GM18499 (cell line): ENCODE results near the gene GREB1L.
"Not testable (repeated sequence)": the region's sequence is repeated elsewhere in the genome, so short reads cannot be mapped to it uniquely, and the experiment has no call there.

Experiments used
- ATAC-seq: cut with Tn5 transposase; IDR thresholded peaks from one replicate; pipeline ENCODE4 v1.9.1; 2021; ENCODE audit warnings: moderate number of reproducible peaks; ENCODE audit not compliant: insufficient read depth, unreplicated experiment

Gene GREB1L

GRCh38 chr18:21303445-21303844 lies 61.4 kb downstream of the GREB1L start:
- no peak for ATAC-seq

- ATAC-seq = no peak
Measured at GRCh38 chr18:21303895-21304294, 61.9 kb downstream of the GREB1L start.

GRCh38 chr18:21305621-21306020 lies 63.6 kb downstream of the GREB1L start:
- no peak for ATAC-seq

DNA sequence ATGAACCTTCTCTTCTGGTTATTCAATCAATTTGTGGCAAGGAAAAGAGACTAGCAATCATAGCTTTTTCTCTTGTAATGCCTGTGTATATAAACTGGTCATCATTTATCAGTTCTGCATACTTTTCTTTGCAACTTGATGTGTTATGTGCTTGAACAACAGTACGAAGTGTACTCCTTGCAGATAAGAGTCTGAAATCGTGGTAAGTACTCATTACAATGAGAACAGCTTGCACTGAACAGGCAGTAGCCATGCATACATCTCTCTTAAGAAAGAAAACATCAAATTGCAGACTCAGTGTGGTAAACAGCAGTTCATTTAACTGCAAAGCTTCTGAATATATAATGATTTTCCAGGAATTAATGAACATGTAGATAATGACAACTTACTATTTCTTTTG lies 64.3 kb downstream of the GREB1L start:
- no peak for ATAC-seq

DNA sequence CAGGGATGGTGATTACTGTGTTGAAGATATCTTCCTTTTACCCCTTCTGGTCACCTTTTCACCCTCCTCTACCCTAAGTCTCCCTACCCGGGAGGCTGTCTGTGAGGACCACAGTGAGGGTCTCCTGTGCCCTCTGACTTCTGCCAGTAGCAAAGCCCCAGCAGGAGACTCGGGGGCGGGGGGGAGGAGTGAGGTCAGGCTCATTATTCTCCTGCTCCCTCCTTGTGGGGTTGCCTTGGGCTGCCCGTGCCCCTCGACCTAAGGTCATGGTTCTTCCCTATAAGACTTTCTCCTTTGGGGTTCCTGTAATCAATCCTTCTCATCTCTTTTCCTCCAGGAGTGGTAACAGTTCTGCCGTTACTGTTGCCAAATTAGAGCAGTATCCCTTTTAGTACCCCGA lies 65.5 kb downstream of the GREB1L start:
- no peak for ATAC-seq

DNA sequence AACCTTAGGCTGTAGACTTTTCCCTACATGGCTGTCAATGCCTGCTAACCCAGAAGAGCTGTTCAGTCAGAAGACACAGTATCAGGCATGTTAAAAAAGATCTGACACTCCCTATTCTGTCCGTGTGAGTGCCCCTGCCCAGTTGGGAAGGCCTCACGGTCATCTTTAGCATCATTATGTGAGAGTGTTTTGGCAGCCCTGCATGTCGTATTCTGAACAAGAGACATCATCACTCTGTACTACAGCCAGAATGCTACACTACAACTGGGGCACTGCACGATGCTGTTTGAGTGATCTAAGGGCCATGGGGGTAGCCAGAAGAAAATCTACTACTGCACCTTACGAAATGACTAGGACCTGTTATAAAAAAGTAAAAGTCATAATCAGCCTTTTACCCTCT lies 67.2 kb downstream of the GREB1L start:
- ATAC-seq = no peak

- not testable (repeated sequence) for ATAC-seq
Measured at GRCh38 chr18:21311980-21312379, 69.9 kb downstream of the GREB1L start.

DNA sequence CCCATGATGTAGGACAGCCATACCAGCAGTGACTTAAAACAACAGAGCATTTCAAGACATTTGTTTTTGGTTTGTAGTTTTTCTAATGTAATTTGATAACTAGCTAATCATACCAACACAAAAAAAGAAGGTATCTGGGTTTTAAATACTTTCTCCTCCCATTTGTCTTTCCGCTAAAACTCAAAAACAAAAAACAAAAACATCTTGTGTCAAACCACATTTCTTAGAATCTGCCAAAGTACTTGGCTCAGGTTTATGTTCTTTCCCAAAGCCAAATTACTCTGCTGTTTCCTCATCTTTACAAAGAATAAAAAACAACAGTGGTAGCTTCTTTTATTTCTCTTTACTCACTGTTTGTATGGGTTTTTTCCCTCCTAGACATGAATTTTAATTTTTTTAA lies 71.5 kb downstream of the GREB1L start:
- ATAC-seq = no peak

DNA sequence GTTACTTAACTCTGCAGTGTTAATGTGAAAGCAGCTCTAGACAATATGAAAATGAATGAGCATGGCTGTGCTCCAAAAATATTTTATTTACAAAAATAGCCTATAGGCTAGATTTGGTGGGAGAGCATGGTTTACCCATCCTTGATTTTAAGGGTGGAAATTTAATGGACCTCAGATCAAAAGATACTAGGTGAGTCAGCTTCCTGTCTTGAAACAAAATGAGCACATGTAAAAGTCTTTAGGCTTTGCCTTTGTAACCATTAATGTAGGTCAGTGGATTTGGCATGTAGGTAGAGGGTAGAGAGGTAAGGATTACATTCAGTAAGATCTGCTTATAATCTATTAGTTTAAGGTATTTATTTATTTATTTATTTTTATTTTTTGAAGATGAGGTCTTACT lies 72.7 kb downstream of the GREB1L start:
- no peak for ATAC-seq

DNA sequence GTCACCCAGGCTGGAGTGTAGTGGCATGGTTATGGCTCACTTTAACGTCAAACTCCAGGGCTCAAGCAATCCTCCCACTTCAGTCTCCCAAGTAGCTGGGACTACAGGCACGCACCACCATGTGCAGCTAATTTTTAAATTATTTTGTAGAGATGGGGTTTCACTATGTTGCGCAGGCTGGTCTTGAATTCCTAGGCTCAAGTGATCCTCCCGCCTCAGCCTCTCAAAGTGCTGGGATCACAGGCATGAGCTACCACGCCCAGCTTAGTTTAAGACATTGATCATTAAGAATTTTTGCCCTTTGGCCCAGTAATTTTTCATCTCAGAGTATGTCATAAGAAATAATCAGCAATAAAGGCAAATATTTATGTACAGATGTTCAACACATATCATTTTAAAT lies 73.1 kb downstream of the GREB1L start:
- not testable (repeated sequence) for ATAC-seq

DNA sequence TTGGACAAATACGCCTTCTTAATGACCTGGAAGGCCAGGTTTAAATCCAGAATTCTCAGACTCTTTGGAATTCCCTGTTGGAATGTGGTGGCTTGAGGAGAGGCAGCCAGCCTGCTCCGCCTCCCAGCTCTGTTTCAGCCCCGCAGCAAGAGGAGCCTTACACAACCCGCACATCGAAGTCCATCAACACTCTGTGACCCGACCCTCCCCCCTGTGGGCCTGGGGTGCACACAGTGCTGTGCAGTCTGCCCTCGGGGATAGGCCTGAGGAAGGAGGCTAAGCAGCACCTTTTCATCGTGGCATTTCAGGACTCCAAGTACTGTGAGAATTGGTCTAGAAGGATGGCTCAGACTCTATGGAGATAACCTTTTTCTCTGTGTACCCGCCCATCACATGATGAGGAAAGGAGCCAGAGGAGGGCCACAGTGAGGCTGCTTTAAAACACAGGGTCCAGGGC lies 73.7 kb downstream of the GREB1L start:
- ATAC-seq = no peak

GRCh38 chr18:21316296-21316695 lies 74.3 kb downstream of the GREB1L start:
- no peak for ATAC-seq

- no peak for ATAC-seq
Measured at GRCh38 chr18:21321711-21322110, 79.7 kb downstream of the GREB1L start.

DNA sequence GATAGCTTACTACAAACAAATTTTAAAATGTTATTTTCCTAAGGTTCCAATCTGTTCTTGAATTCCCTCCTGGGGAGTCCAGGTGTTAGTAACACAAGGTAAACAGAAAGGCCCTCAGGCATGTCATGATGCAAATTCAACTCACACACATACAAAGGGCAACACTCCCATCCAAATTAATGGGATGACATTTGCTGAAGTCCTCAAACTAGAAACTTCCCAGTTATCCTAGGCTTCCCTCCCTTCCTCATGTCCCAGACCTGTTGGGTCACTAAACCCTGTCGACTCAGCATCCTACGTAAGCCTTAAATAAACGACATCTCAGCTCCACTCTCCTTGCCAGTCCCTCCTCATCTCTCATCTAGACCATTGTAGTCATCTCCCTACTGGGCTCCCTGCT lies 85.1 kb downstream of the GREB1L start:
- no peak for ATAC-seq

DNA sequence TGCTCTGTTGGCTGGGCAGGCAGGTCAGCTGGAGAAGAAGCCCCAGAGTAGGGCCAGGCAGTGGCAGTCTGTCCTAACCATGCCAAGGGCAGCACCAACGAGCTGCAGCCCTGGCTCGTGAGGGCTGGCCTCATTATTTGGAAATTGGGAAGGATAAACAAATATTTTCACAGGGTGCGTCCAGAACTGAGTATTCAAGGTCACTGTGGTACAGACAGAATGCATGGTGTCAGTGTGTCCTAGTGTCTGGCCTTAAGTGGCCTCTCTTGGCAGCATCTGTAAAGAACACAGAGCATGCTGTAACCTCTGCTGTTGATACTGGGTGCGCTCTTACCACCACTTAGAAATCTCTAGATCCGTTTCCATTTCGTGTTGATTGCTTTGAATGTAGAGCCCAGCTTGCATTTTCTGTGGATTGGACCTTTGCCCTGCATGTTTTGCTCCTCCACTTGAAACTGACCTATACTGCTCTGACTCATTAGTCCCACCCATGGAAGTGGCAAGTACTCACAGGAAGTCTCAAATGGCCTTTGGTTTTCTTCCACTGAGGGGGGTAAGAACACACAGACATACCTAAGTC lies 88.2 kb downstream of the GREB1L start:
- ATAC-seq = no peak

DNA sequence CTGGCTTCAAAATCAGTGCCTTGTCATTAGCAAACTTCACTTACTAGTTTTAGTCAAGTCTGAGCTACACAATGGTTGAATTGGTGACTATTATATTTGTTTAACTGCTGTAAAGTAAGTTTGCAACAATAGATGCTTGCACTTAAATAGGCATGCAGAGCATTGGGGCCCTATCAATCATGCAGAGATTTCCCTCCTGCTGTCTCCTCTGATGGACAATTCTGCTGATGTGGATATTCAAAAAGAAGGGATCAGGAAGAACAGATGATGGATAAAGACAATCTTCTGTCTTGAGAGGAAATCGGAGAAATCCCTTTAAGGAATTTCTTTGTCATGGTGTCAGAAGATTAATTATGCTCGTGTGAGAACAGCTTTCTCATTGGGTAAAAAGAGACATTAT lies 89.0 kb downstream of the GREB1L start:
- ATAC-seq = no peak

DNA sequence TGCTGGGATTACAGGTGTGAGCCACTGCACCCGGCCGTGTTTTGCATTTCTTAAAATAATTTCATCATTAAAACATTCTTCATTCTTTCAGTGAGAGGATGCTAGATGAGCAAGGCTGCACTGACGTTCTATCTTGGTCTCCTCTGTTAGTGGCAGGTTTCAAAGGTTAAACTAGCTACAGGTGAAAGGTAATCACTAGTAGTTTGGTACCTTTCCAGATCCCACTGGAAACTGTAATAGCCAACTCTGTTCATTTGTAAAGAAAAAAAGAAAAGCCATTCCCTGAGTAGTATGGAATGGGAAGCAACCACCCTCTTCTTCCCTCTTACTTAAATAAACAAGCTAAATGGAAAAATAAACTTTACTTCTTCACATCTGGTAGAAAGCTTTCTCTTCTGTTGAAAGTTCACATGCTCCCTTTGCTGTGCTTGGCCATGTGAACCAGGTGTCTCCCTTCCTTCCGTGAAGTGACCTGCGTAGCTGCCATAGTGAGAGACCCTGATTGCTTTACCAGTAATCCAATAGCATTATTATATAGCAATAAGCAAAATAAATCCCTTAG lies 94.0 kb downstream of the GREB1L start:
- no peak for ATAC-seq

GRCh38 chr18:21336846-21337245 lies 94.8 kb downstream of the GREB1L start:
- ATAC-seq = no peak

DNA sequence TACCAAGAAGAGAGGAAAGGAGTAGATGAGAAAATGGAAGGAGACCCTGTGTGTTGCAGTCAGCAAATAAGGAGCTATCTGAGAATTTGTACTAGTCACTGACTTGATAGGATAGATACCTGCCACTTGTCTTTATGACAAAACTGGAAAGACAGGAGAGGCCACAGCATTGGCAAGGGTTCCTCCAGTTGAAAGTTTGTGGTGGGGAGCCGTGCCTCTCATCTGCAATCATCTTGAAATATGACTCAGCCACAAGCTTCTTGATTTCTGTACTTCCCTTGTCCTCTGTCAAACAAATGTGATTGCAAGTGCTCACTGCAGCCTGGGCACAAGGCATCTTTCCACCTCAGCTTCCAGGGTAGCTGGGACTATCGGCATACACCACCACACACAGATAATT lies 99.1 kb downstream of the GREB1L start:
- no peak for ATAC-seq

DNA sequence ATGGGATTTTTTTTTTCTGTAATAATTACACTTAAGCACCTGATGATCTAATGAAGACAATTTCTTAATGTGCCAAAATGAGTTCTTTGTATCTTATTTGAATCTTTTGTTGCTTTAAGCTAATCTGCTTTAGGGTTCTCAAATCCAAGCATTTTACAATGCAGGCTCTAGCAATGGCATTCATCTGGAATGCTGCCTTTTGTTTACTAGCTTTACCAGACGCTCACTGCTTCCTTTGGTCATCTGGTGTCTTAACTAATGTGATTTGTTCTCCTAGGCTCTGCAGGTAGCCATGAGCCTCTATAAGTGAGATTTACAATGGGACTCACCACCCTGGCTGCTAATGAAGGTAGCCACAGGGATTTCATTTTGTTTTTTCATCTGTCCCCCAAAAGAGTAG lies 100.3 kb downstream of the GREB1L start:
- ATAC-seq = no peak

DNA sequence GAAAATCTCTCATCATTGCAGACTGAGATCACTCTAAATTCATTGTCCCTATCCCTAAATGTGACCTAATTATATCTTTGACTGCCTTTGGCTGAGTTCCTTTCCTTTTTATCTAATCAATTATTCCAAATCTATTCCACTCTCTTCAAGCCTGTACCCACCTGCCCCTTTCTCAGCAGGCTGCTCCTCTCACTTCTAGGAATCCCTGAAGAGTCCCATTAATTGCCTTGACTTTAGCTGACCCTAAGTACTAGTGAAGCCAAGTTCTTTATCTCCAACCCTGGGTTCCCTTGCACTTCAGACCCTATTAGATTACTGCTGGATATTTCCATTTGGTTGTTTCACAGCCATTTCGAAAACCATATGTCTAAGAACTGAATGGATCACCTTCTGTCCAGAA lies 102.8 kb downstream of the GREB1L start:
- no peak for ATAC-seq

DNA sequence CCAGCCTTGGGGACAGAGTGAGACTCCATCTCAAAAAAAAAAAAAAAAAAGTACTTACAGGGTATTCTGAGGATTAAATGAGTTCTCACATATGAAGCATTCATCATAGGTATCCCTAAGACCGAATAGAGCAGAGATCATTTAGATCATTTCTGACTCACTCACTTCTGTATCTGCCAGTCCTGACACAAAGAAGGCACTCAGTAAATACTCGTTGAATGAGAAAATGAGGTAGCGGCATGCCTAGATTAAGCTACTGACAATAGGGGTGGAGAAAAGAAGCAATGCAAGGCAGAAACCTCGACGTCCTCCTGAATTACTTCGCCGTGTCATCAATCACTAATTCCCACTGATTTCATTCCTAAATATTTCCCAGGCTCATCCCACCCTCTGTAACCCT lies 103.8 kb downstream of the GREB1L start:
- no peak for ATAC-seq

DNA sequence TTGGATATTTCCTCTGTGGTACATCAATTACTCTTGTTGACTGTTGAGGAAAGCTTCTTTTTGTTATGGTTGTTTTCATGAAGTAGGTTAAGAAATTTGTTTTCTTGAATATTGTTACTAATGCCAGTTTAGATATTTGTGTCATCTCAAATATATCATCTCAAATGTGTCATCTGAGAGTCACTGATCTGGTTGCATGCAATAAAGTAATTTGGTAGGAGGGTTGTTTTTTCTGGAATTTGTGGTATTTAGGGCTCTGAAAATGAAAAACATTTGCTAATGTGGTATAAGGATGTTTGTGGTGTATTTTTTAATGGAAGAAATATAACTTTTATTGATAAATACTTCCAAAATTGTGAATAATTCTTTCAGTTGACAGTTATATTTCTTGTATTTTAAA lies 117.7 kb downstream of the GREB1L start:
- no peak for ATAC-seq
